Measurements from ENCODE around the gene EFNA5. TPM values are rescaled to one million over a fixed set of nuclear protein-coding genes. Genes with fewer than 3 reads are reported as not detected.

EFNA5 gene
- total and polyA plus RNA-seq, 10 of the 15 experiments (the other 5 are each of a cell fraction or from before 2014, with no cell fraction given), result 0.19 to 12.6 (median 3.9) TPM

- no TSS peak for BruUV-seq (replicated peaks)
- RAD21 ChIA-PET (ENCODE audit: unreplicated experiment), result interaction anchor here (0.9 to 3.3 kb wide), 8 partner anchors 9 to 405 kb away, joined by 3 to 17 read pairs (median 4); no protein-coding TSS in a partner anchor
- CTCF ChIA-PET, result interaction anchor here (1.1 to 1.8 kb wide), 2 partner anchors 96 to 98 kb away, joined by 4 to 5 read pairs; no protein-coding TSS in a partner anchor
- H3K4me3 ChIP-seq, result peak overlapping the region; percentile 75
- in situ Hi-C loops (cut with MboI) (no loop called here), intact Hi-C loops (cut with micrococcal nuclease; ENCODE audit: unreplicated experiment) (no loop called here)
- WGBS (ENCODE audit: insufficient coverage, insufficient replicate concordance, low lambda C conversion rate, missing lambda C conversion rate), result 43% methylated on average over 11 of the region's 11 CpGs
- no peaks in the 10 kb centered on the region for H3K9me3 ChIP-seq (replicated peaks; ENCODE audit: control insufficient read depth, insufficient read depth, low read length)
- TF ChIP-seq ZBTB40 (IDR thresholded peaks at IDR 0.05; ENCODE audit: borderline replicate concordance) (peak; percentile 53; the same call in 1 of the 2 replicates), DPF2 (IDR thresholded peaks at IDR 0.05) (no peak), E2F4 (IDR thresholded peaks at IDR 0.05; ENCODE audit: low read depth, low read length) (no peak)
- H3K4me1 ChIP-seq (ENCODE audit: control insufficient read depth, insufficient read depth, low read length), result peaks cover 10% of the 10 kb centered on the region
- no peaks in the 10 kb centered on the region for H4K20me1 ChIP-seq (ENCODE audit: control insufficient read depth, insufficient read depth)
- H3K36me3 ChIP-seq (ENCODE audit: control insufficient read depth in 2 of 2, insufficient read depth in 2 of 2, low read length in 1 of 2), result no peaks in the 10 kb centered on the region
- H3K27me3 ChIP-seq (replicated peaks in 1 of 2; ENCODE audit: control insufficient read depth in 2 of 2, insufficient read depth in 2 of 2, low read length in 1 of 2), result peaks cover 0 to 4% of the 10 kb centered on the region in 2 experiments; a peak in 3 of 4 replicates
- no peak overlapping the region for H3K4me2 ChIP-seq (ENCODE audit: control insufficient read depth, insufficient read depth)
- DNase-seq (ENCODE audit: low read depth, low spot score) (no peak), FAIRE-seq (no peak), ATAC-seq (no peak)
- H3K27ac ChIP-seq (ENCODE audit: control insufficient read depth, insufficient read depth), result no peak overlapping the region
- SMC1A ChIA-PET (ENCODE audit: uncharacterized antibody, unreplicated experiment), result interaction anchor here (0.6 to 1.8 kb wide), 5 partner anchors 31 to 425 kb away, joined by 3 to 5 read pairs (median 3); no protein-coding TSS in a partner anchor
- H2AFZ ChIP-seq (ENCODE audit: control insufficient read depth, low read depth, low read length), result no peak overlapping the region
- H3K79me2 ChIP-seq (ENCODE audit: control insufficient read depth, insufficient read depth, low read length), result peaks cover 67% of the 10 kb centered on the region
- POLR2A ChIA-PET, result interaction anchor here (0.8 to 1.1 kb wide), 3 partner anchors 57 to 98 kb away, joined by 3 read pairs; no protein-coding TSS in a partner anchor
- peak overlapping the region; percentile 10; the same call in 1 of the 2 replicates for H3K9ac ChIP-seq (ENCODE audit: control insufficient read depth, insufficient read depth, low read length)
Measured at GRCh38 chr5:107668154-107669095, 2.3 kb downstream of the EFNA5 start.
